Activated CD8-positive, alpha-beta memory T cell treated with anti-CD3 and anti-CD28 coated beads for 36 hours (primary cell): ENCODE data around the gene UROC1. TPM values are rescaled to one million over a fixed set of nuclear protein-coding genes. Genes with fewer than 3 reads are reported as not detected.

Experiments used
- CTCF ChIA-PET: fragments of 350-600 bp; sonication (Branson Sonifier 250); formaldehyde crosslinking; loops from one replicate; lab custom pipeline; 2021; ENCODE audit warnings: antibody characterized with exemption; lab: Charles Lee
- POLR2A ChIA-PET: fragments of 350-600 bp; sonication (Branson Sonifier 250); formaldehyde crosslinking; loops from one replicate; lab custom pipeline; 2021; ENCODE audit warnings: antibody characterized with exemption; lab: Charles Lee
- total RNA-seq, 2 experiments: library from RNA; stranded (reverse); gene quantifications; one replicate each; pipeline ENCODE4 v1.2.3, GENCODE V29; 2021

Gene UROC1
- total RNA-seq, 2 experiments from 2014 or later = not detected

- CTCF ChIA-PET = interaction anchor here (0.6 to 1.6 kb wide), 4 partner anchors 9 to 115 kb away, joined by 3 to 5 read pairs (median 4); partner anchors contain the start of gene ZXDC
- POLR2A ChIA-PET = no interaction called here
These were observed 3.7 kb upstream of the UROC1 start for GRCh38 chr3:126521122-126521891.

- ChIA-PET CTCF (interaction anchor here (0.7 kb wide), 1 partner anchor 9 kb away, joined by 3 read pairs; no protein-coding TSS in a partner anchor), POLR2A (no interaction called here)
These were observed 2.2 kb upstream of the UROC1 start for GRCh38 chr3:126519506-126520455.

DNA sequence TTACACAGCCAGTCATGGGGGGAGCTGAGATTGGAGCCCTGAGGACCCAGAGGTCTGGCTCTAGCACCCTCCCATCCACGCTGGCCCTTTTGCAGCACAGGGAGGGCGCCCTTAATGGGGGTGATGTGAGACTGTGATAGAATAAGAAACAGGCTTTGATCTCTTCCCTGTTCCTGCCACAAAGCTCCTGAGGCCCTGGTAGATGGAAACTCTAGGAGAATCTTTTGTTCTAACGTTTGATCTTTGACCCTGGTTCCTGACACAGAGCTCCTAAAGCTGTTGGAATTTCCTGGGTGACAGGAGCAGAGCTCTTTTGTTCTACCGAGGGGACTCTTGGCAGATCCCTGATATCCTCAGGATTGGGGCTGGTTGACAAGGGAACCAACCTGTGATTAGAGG, 1.2 kb upstream of the UROC1 start:
- CTCF ChIA-PET = no interaction called here
- POLR2A ChIA-PET = no interaction called here

- ChIA-PET CTCF (no interaction called here), POLR2A (no interaction called here)
These were observed 609 bp upstream of the UROC1 start for GRCh38 chr3:126517986-126518778.

DNA sequence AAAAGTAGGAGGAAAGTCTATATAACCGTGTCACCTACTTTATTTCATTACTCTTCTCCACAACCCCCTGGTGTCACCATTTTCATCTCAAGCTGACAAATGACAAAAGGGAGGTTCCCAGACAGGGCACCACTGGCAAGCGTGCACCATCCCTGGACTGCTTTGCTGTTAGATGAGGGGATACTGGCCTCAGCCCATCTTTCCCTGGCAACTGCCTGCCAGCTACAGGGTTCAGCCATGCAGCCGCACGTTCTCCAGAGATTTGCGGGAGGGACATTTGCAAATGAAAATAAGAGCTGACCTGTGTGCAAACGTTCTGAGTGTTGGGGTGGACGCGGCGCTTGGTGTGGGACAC, 660 bp downstream of the UROC1 start:
- CTCF ChIA-PET = no interaction called here
- POLR2A ChIA-PET = no interaction called here

- POLR2A ChIA-PET = no interaction called here
- CTCF ChIA-PET = no interaction called here
These were observed 1.2 kb downstream of the UROC1 start for GRCh38 chr3:126516152-126516935.

DNA sequence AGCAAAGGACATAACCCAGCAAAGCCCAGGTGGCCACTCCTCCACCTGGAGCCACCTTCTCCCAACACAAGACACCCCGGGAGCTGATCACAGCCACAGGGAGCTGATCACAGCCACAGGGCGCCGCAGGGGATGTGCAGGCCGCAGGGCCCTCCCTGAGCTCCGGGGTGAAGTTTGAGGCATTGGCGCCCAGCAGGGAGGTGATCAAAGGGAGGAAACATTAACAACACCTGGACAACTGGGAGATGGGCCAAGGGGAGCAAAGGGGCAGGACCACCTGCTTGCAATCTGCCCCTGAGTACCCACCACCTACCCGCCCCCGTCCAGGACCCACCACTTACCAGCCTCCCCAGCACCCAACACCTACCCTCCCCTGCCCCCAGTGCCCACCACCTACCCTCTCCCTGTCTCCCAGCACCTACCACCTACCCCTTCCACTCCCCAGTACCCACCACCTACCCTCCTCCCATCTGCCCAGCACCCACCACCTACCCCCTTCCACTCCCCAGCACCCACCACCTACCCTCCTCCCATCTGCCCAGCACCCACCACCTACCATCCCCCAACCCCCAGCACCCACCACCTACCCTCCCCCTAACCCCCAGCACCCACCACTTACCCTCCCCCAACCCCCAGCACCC, 2.4 kb downstream of the UROC1 start:
- CTCF ChIA-PET = no interaction called here
- POLR2A ChIA-PET = no interaction called here

GRCh38 chr3:126514161-126514560, 3.4 kb downstream of the UROC1 start:
- CTCF ChIA-PET = interaction anchor here (1.2 kb wide), 1 partner anchor 9 kb away, joined by 3 read pairs; no protein-coding TSS in a partner anchor
- POLR2A ChIA-PET = no interaction called here

DNA sequence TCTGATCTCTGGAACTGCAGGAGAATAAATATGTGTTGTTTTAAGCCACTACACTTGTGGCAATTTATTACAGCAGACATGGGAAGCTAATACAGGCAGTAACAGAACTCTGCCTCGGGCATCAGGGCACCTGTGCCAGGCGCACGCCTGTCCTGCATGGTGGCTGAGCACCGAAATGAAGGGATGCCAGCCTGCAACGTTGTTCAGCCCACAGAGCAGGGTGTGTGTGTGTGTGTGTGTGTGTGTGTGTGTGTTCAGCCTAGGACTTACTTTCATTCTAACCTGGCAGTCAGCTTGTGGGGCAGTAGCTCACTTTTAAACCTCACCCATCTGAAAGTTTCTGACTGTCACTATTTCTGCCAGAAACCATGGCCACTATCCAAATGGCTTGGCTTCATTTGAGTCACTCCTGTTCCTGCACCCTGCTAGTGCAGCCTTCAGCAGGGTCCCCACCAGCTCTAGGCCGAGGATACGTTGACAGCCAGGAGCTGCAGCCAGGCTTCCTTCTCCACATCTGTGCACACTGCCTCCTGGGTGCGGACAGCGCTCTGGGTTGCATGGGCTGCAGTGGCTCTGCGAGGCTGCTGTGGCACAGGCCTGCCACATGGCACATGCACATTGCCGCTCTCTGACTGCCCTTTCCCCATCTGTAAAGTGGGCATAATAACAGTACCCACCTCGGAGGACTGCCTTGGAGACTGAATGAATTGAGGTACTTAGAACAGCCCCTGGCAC, 4.5 kb downstream of the UROC1 start:
- POLR2A ChIA-PET = no interaction called here
- CTCF ChIA-PET = no interaction called here

DNA sequence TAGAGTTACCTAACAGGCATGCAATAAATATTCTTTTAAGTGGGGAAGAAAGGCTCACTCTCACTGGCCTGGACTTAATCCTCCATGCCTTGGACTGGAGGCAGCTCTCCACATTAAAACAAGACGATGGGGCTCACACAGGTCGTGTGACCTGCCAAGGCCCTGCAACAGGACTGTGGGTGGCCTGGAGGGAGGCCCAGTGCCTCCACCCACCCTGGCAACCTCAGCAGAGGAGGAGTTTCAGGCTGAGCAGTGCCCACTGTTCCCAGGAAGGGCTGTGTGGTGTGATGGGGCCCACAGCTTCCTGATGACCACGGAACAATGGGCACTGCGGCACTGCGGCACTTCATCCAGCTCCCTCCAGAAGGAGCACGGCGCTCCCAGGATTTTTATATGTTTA, 5.5 kb downstream of the UROC1 start:
- POLR2A ChIA-PET = no interaction called here
- CTCF ChIA-PET = interaction anchor here (1.4 kb wide), 1 partner anchor 10 kb away, joined by 5 read pairs; no protein-coding TSS in a partner anchor

- ChIA-PET POLR2A (no interaction called here), CTCF (interaction anchor here (0.9 to 1.4 kb wide), 2 partner anchors 9 to 11 kb away, joined by 3 to 5 read pairs; no protein-coding TSS in a partner anchor)
These were observed 6.3 kb downstream of the UROC1 start for GRCh38 chr3:126511291-126511690.

GRCh38 chr3:126510308-126510910, 7.2 kb downstream of the UROC1 start:
- CTCF ChIA-PET = interaction anchor here (0.9 kb wide), 1 partner anchor 10 kb away, joined by 3 read pairs; no protein-coding TSS in a partner anchor
- POLR2A ChIA-PET = no interaction called here

DNA sequence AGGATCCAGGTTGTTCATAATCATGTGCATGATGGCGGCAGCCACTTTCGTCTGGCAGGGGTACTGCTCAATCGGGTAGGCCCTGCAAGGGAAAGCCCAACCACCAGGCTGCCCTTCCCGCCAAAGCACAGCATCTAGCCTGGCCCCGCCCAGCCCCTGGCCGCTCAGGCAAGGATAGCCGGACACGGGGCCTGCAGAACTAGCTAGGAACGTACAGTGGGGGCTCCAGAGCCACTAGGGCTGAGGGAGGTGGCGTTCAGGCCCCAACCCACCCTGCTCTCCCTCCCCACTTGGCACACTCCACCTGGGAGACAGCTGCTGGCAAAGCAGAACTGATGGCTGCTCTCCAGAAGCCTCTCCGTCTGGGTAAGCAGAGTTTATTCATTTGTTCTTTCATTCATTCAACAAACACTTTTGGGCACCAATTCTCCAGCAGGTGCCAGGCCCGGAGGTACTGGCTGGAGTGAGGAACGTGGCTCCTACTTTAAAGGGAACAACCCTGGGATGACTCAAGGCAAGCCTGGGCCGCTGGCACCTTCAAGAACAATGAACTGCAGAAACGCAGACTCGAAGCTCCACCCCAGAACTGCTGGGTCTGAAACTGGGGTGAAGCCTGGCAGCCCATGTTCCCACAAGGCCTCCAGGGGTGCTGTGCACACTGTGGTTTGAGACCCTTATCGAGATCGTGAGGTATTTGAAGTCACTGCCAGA, 7.8 kb downstream of the UROC1 start:
- CTCF ChIA-PET = interaction anchor here (1.0 kb wide), 1 partner anchor 10 kb away, joined by 3 read pairs; no protein-coding TSS in a partner anchor
- POLR2A ChIA-PET = no interaction called here

GRCh38 chr3:126508564-126508964, 9.0 kb downstream of the UROC1 start:
- ChIA-PET CTCF (no interaction called here), POLR2A (no interaction called here)

- CTCF ChIA-PET = interaction anchor here (1.3 kb wide), 1 partner anchor 95 kb away, joined by 3 read pairs; no protein-coding TSS in a partner anchor
- POLR2A ChIA-PET = no interaction called here
These were observed 9.7 kb downstream of the UROC1 start for GRCh38 chr3:126507886-126508285.

GRCh38 chr3:126503701-126504100, 13.9 kb downstream of the UROC1 start:
- CTCF ChIA-PET = no interaction called here
- POLR2A ChIA-PET = no interaction called here
